ENCODE data around the gene TPST2. TPM values are rescaled to one million over a fixed set of nuclear protein-coding genes. Genes with fewer than 3 reads are reported as not detected.
A peak's percentile ranks its signal among the peaks of the same experiment; 100 is the strongest.

TPST2 gene
- total RNA-seq, 1 donor from 2014 or later, result 78.8 TPM

DNA sequence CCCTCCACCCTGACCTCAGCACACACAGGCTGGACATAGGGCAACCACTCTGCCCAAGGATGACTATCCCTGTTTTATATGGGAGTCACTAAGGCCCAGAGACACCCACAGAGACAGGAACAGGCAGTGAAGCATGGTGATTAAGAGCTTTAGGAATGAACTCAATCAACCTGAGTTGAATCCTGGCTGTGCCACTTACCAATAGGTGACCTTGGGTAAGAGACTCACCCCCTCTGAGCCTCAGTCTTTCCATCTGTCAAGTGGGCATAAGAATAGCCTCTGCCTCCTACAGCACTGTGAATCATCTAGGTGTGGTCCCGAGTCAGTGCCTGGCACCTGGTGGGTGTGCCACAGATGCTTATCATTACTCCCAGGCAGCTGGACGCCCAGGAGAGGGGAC lies 21.1 kb upstream of the TPST2 start:
- no peak for DNase-seq (ENCODE audit: low read depth in 2 of 2)

DNA sequence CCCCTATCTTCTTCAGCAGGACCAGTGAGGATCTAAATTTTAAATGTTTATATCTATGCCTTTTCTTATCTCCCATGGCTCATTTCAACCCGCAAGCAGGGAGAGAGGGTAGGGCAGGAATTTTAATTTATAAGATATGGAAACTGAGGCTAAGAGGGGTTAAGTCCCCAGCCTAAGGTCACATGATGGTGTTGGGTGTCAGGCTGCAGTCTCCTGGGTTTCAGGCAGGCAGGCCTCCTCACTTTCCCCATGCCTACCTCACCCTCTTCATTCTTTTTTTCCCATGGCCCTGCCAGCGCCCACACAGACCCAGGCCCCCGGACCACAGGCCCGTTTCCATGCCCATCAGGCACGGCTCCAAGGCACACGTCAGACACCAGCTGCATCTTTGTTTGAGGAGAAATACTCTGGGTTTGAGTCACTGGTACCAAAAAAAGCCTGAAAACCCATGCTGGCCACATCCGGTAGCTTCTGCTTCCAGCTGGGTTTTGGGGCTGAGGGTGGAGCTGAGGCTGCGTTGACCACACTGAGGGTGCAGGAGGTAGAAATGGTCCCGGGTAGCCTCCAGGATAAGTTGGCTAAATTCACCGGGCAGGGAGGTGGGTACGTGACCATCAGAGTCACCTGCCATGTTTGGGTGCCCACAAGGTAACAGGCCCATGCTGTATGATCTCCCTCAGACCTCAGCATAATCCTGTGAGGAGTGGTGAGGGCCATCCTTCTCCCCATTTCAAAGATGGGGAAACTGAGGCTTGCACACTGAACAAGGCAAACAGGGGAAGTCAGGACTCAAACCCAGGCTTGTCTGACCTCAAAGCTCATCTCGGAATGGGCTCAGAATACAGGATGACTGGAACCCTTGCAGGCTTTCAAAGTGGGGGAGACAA lies 20.4 kb upstream of the TPST2 start:
- peak; percentile 17 to 57 for DNase-seq (ENCODE audit: low read depth in 2 of 2)

DNA sequence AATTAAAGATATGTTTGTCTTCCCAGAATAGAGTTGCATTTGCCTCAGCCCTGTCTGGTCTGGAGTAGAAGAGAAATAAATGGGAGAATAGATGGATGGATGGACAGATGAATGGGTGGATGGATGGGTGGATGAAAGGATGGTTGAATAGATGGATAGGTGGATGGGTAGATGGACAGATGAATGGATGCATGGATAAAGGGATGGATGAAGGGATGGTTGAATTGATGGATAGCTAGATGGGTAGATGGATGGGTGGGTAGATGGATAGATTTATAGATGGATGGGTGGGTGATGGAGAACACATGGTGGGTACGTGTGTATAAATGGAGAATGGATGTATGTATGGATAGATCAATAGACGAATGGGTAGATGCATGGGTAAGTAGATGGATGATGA lies 19.4 kb upstream of the TPST2 start:
- no peak for DNase-seq (ENCODE audit: low read depth in 2 of 2)

DNA sequence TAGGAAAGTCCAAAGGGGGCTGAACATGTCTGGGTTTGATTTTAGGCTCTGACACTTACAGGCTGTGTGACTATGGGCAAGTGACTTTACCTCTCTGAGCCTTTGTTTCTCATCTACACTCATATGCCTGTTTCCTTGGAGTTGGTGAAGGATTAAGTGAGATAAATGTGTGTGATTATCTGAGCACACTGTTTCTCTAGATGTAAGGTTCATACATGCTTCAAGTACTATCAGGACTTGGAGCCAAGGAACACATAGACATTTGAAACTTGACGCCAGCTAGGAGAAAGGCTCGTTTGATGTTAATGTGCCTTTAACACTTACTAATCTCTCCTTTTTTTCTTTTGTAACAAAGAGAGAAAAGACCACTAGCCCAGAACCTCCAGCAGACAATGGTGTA lies 18.2 kb upstream of the TPST2 start:
- no peak for DNase-seq (ENCODE audit: low read depth in 2 of 2)

DNA sequence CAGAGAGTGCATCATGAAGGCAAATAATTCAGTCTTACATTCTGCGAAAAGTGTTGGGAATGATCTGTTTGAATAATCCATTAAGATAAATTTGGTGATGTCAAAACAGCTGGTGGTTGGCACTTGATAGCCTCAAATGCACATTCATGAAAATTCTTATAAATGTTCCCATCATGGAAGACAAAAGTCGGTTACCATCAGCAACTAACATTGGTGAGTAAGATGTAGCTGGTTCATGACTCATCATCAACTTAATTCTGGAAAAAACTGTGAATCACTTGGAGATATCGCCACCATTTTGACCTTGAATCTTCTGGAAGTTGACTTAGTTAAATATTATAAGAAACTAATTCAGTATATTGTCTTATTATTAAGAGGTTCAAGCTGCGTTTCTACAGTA lies 16.7 kb upstream of the TPST2 start:
- DNase-seq (ENCODE audit: low read depth in 2 of 2), result peak in 1 of 2 donors; percentile 39

DNA sequence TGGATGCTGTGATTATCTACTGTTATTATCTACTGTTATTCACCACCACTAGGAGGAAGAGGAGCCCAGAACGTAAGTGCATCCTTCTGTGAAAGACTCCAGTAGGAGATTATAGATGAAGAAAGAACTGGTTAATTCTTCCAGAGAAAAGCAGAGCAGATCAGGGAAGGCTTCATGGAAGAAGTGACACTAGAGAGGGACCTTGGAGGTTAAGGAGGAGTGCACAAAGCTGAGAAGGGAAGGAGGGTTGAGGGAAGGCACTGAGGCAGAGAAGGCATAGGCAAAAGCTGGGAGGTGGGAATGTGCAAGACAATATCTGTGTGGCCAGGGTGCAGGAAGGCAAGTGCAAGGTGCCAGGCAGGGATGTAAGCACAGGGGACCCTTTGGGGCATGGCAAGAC lies 14.4 kb upstream of the TPST2 start:
- no peak for DNase-seq (ENCODE audit: low read depth in 2 of 2)

DNA sequence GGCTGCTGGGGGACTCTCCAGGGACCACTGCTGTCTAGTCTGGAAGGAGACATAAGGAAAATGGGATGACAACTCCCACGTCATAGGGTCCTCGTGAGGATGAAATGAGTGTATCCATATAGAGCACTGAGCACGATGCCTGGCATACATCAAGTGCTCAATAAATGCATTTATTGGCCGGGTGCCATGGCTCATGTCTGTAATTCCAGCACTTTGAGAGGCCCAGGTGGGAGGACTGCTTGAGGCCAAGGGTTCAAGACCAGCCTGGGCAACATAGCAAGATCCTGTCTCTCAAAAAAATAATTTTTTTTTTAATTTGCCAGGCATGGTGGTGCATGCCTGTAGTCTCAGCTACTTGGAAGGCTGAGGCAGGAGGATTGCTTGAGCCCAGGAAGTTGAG lies 12.2 kb upstream of the TPST2 start:
- no peak for DNase-seq (ENCODE audit: low read depth in 2 of 2)

DNA sequence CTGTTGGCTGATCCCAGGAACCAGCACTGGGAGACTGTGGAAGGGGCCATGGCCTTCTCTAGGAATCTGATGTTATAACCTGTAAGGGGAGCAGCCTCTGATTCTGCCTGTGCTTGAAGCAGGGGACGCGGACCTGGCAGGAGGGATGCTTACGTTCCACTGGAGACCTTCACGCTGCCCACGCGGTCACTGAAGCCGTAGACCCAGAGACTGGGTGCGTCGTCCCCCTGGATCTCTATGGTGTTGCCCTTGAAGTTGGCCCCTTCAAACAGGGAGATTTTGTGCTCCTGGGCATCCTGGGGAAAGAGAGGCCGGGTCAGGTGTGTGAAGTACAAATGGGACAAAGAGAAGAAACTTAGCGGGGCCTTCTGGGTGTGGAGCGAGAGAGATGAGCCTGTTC lies 11.8 kb upstream of the TPST2 start:
- DNase-seq (ENCODE audit: low read depth in 2 of 2), result no peak

DNA sequence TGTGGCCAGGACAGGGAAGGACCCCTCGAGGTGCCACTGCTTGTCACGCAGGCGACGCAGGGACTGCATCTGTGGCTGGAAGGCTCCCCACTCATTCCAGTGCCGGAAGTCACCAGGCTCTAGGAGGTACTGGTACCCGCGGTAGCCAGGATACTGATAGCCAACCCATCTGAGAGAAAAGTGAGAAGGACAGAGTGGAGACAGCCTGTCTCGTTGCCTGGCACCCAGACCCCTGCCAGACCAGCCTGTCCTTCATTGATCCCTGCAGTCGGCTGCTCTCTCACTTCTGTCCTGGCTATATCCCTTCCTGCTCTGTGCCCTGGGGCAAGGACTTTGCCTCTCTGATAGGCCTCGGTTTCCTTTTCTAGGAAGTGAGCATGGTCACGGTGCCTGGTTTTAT lies 9.6 kb upstream of the TPST2 start:
- DNase-seq (ENCODE audit: low read depth in 2 of 2), result no peak

DNA sequence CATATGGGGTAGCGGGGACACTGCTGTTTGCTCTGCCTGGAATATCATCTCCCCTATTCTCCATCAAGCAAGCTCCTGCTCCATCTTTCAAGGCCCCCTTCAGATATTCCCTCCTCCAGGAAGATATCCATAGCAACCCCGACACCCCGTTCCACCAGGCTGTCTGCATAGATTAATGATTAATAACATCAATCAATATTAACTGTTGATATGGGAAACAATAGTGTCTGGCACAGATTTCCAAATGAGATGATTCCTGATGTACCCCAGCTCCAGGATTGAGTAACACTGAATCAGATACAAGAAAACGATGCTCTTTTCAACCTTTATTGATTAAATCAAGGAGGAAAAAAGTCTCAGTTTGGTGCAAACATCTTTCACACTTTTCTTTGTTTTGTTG lies 7.5 kb upstream of the TPST2 start:
- DNase-seq (ENCODE audit: low read depth in 2 of 2), result no peak

DNA sequence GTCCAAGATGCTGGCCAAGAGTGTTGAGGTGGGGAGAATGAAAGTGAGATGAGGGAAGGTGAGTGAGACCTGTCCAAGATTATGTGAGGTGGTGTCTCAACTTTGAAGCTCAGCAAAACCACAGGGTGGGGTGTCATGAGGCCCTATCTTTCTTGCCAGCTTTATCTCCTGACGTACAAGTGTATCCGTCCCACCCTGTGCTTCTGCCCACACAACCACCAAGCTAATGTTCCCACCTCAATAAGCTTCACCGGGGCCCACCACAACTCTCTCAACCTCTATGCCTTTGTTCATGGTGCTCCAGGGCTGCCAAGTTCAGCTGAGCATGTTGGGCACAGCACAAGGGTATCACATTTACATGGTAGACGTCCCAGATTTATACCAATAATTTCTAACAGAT lies 7.1 kb upstream of the TPST2 start:
- DNase-seq (ENCODE audit: low read depth in 2 of 2), result no peak

DNA sequence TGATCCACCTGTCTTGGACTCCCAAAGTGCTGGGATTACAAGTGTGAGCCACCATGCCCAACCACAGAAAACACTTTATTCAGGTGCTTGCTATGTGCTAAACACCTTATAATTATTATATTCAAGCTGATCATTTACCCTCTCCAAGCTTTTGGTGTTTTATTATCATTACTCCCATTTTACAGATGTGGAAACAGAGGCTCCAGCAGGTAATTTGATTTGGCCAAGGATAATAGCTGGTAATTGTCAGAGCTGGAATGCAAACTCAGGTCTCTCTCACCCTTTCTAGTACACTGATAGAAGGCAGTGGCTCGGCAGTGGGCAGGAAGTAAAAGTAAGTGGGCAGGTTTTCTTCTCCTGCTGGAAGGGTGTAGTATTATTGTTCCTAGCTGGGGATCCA lies 3.8 kb upstream of the TPST2 start:
- DNase-seq (ENCODE audit: low read depth in 2 of 2), result no peak

DNA sequence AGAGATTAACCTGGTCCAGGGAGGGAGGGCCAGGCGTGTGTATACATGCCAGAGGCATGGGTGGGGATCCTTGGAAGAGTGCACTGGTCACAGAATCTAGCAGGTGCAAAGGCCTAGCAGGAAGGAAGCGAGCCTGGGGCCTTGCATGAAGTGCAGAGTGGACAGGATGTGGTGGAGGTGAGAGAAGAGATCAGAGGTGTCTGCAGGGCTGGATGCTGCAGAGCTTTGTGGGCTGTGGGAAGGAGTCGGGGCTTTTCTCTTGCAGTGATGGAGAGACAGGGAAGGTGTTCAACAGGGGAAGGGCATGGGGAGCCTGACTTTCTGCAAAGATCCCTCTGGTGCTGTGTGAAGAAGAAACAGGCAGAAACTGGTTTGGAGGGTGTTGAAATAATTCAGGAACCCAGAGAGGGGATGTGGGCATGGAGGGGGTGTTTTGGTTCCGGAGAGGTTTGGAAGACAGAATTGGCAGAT lies 2.5 kb upstream of the TPST2 start:
- DNase-seq (ENCODE audit: low read depth in 2 of 2), result no peak

DNA sequence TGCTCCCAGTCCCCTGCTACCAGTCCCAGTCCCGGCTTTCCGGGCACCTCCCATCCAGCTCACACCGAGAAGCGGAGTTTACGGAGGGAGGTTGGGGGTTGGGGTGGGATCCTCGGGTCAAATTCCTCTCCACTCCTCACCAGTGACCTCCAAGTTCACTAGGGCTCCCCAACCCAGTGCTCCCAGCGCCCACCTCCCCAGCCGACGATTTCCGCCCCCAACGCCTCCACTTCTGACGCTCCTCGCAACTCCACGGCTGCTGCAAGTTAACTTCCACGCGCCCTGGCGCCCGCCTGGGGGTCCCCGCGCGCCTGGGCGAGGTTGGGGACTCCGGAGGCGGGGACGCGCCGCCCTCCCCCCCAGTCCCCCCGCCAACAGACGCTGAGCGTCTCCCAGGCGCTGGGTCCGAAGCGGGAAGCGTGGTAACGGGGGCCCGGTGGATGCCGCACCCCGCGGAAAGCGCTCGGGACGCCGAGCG lies 526 bp downstream of the TPST2 start:
- peak; percentile 32 to 50 for DNase-seq (ENCODE audit: low read depth in 2 of 2)

DNA sequence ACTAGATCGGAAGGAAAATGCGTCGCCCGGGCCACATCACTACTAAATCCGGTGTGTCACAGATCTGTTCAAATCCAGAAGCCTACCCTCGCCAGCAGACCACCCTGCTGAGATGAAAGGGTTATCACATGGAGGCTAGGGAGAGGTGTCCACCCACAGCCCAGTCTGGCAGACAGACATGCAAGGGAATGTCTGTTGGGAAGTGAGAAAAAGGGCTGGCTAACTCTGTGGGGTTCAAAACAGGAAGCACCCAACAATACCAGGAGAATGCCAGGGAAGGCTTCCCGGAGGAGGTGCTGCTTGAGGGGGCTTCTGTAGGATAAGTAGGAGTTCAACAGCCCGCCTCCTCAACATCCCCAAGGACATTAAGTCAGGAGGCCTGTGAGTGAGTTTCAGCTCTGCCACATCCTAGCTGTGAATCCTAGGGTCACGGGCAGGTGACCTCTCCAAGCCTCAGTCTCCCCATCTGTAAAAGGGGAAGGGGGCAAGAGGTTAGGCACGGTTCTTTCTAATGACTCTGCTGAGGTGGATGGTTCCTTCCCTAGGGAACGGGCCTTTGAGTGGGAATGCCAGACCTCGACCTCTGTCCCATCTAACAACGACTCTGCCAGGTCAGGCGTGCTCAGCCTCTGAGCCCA lies 1.1 kb downstream of the TPST2 start:
- DNase-seq (ENCODE audit: low read depth in 2 of 2), result peak in 1 of 2 donors; percentile 22

DNA sequence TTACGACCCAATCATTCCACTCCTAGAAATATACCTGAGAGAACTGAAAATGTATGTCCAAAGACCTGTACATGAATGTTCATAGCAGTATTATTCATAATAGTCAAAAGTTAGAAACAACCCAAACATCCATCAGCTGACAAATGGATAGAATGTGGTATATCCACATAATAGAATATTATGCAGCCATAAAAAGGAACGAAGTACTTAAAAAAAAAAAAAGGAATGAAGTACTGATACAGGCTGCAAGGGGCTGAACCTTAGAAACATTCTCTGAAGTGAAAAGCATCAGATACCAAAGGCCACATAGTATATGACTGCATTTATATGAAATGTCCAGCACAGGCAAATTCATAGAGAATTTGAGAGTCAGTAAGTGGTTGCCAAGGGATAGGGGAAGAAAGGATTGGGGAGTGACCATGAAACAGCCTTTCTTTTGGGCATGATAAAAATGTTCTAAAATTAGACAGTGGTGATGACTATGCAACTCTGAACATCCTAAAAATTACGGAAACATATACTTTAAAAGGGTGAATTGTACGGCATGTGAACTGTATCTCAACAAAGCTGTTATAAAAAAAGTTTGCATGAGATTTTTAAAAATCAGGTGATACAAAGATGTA lies 1.8 kb downstream of the TPST2 start:
- no peak for DNase-seq (ENCODE audit: low read depth in 2 of 2)

DNA sequence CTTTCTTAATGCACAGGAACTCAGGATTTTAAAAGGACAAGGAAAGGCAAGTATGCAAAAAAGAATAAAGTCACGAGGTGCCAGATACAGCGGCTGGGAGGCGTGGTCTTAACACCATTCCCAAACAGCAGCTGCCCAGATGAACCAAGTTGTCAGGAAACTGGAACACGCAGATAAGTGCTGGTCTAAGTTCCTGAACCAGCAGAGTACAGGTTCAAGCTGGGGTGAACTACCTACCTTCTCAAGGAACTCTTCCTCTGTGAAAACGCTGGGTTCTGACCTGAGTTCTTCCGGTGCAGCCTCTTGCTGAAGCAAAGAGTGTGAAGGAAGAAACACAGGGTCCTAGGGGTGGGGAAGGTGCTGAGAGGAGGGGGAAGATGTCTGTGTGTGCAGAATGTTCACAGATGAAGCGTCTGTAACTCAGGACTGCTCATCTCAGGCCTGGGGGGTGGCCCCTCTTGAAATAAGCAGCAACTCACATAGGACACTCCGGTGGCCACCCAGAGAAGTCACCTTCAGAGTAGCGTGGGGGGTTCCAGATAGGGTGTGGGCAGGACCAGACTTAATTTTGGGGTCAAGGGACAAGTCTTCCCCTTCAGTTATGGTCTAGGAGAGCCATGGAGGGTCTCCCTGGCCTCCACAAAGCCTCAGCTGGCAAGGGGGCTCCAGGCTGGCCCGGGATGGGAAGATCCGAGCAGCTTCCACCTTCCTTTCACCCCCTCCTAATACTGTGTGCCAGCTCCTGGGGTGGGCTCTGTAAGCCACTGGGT lies 3.2 kb downstream of the TPST2 start:
- peak; percentile 73 to 89 for DNase-seq (ENCODE audit: low read depth in 2 of 2)

DNA sequence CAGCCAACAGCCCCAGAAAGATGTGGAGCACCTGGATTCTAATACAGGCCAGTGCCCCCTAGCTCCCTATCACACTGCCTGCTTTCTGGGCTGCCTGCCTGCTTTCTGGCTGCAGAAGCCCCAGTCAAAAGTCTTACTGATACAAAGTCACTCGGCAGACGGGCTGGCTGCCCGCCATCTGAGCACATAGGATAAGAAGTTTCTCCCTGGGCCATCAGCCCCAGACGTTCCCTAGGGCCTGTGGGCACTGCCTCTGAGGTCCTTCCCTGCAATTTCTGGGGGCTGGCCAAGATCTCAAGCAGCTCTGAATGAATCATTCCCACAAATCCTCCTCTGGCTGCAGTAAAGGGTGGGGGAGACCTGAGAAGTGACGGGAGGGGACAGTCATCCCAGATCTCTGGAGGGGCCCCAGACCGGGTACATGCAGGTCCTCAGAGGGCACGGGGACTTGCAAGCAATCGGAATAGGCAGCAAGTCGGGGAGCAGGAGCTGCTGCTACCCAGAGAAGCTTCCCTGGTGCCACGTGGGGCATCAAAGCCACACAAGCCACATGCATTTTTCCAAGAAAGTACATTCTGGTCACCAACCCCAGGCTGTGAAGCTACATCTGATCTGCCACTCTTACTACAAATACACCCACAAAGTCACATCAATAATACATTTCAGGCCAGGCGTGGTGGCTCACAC lies 4.7 kb downstream of the TPST2 start:
- peak in 1 of 2 donors; percentile 70 for DNase-seq (ENCODE audit: low read depth in 2 of 2)

DNA sequence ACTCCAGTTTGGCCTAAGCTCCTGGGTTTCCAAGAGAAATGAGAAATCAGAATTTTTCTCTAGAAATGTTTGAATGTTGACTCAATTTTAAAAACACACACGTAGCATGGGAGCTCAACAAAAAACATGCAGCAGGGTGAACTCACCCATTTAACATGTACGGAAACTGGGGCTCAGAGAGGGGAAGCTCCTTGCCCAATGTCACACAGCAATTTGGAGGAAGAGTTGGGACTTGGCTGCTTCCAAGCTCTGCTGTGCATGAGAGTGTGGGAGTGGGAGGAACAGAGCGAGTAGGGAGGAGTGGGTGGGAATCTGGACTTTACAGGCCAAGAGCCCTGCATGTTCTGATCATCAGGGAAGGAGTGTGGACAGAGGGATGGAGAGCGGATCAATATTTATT lies 5.9 kb downstream of the TPST2 start:
- DNase-seq (ENCODE audit: low read depth in 2 of 2), result no peak

DNA sequence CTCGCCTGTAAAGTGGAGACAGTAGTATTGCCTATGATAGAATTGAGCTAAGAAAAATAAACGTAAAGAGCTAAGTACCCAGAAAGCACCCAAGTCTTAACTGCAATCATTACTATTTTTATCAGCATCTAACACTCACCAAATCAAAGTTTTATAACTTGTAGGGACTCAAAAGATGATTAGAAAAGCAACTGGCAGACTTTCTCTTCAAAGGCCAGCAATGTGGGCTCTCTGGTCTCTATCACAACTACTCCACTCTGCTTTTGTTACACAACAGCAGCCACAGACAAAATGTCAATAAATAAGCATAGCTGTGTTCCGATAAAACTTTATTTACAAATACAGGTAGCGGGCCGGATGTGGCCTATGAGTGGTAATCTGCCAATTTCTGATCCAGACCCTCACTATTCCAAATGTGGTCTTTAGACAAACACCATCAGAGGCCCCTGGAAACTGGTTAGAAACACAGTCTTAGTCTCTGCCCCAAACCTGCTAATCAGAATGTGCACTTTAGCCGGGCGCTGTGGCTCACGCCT lies 8.2 kb downstream of the TPST2 start:
- no peak for DNase-seq (ENCODE audit: low read depth in 2 of 2)

DNA sequence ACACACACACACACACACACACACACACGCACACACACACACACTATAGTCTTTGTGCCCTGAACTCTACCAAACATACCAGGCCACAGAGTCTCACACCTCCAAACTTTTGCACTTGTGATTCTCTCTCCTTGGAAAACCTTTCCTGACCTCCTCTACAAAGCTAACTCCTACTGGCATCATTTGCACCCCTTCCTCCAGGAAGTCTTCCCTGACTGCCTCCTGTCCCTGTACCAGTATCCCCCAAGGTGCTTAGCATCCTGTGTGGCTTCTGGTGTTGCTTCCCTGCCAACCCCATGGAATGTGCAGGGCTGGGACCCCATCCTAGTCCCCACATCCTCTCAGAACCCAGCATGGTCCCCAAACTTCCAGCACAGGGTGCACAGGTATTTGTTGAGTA lies 8.9 kb downstream of the TPST2 start:
- no peak for DNase-seq (ENCODE audit: low read depth in 2 of 2)
